ENCODE results near the gene FAM13B. TPM values are rescaled to one million over a fixed set of nuclear protein-coding genes. Genes with fewer than 3 reads are reported as not detected.

The FAM13B gene
- total and polyA plus RNA-seq, 2 of the 8 experiments (the other 6 are each of a cell fraction or from before 2014, with no cell fraction given): 6.4 to 17.0 TPM

- TF ChIP-seq CHD7 (IDR thresholded peaks at IDR 0.05; ENCODE audit: insufficient replicate concordance, low read length) (no peak), SAP30 (IDR thresholded peaks at IDR 0.05; ENCODE audit: insufficient read depth, insufficient replicate concordance, low read length) (no peak), SIRT6 (IDR thresholded peaks at IDR 0.05; ENCODE audit: low read length) (no peak), RNF2 (IDR thresholded peaks at IDR 0.05; ENCODE audit: borderline replicate concordance, low read depth, low read length, missing control alignments, poor library complexity, severe bottlenecking) (no peak), GABPA (IDR thresholded peaks at IDR 0.05; ENCODE audit: borderline replicate concordance, insufficient read depth, low read length) (no peak), PHF8 (conservative IDR thresholded peaks at IDR 0.05; ENCODE audit: low read depth, low read length) (no peak), JUN (IDR thresholded peaks at IDR 0.05; ENCODE audit: low read depth, low read length) (no peak), CBX5 (IDR thresholded peaks at IDR 0.05; ENCODE audit: low read depth, low read length) (no peak), EP300 (IDR thresholded peaks at IDR 0.05; ENCODE audit: borderline replicate concordance in 1 of 2, low read depth in 2 of 2, low read length in 2 of 2) (no peak)
These were observed 35.1 kb downstream of the FAM13B start (continued) for GRCh38 chr5:137997726-137998213.

Measured in H1 (cell line).